Measurements from ENCODE around the gene LEMD2.

LEMD2 gene

GRCh38 chr6:33732817-33733708 lies 55.9 kb downstream of the LEMD2 start:
- no peak for DNase-seq

- DNase-seq, result no peak
These were observed 56.5 kb downstream of the LEMD2 start for GRCh38 chr6:33732385-33732784.

- DNase-seq, result no peak
These were observed 57.1 kb downstream of the LEMD2 start for GRCh38 chr6:33731751-33732282.

- DNase-seq, result no peak
These were observed 57.9 kb downstream of the LEMD2 start for GRCh38 chr6:33731035-33731434.

- DNase-seq, result no peak
These were observed 58.3 kb downstream of the LEMD2 start for GRCh38 chr6:33730611-33731010.

- no peak for DNase-seq
These were observed 59.9 kb downstream of the LEMD2 start for GRCh38 chr6:33729059-33729458.

GRCh38 chr6:33728438-33728837 lies 60.5 kb downstream of the LEMD2 start:
- DNase-seq, result no peak

GRCh38 chr6:33727932-33728331 lies 61.0 kb downstream of the LEMD2 start:
- DNase-seq, result no peak

- DNase-seq, result no peak
These were observed 61.8 kb downstream of the LEMD2 start for GRCh38 chr6:33727126-33727525.

GRCh38 chr6:33726696-33727095 lies 62.2 kb downstream of the LEMD2 start:
- no peak for DNase-seq

GRCh38 chr6:33725891-33726673 lies 62.8 kb downstream of the LEMD2 start:
- no peak for DNase-seq

GRCh38 chr6:33725222-33725621 lies 63.7 kb downstream of the LEMD2 start:
- DNase-seq, result no peak

GRCh38 chr6:33724102-33725023 lies 64.6 kb downstream of the LEMD2 start:
- no peak for DNase-seq

GRCh38 chr6:33723371-33724085 lies 65.4 kb downstream of the LEMD2 start:
- no peak for DNase-seq

GRCh38 chr6:33722103-33722623 lies 66.8 kb downstream of the LEMD2 start:
- DNase-seq, result no peak

- no peak for DNase-seq
These were observed 67.4 kb downstream of the LEMD2 start for GRCh38 chr6:33721508-33721907.

All from NCI-H187 treated with DMSO at 0.1 percent for 48 hours (cell line).